ENCODE results near the gene EIF4E1B.

The EIF4E1B gene

DNA sequence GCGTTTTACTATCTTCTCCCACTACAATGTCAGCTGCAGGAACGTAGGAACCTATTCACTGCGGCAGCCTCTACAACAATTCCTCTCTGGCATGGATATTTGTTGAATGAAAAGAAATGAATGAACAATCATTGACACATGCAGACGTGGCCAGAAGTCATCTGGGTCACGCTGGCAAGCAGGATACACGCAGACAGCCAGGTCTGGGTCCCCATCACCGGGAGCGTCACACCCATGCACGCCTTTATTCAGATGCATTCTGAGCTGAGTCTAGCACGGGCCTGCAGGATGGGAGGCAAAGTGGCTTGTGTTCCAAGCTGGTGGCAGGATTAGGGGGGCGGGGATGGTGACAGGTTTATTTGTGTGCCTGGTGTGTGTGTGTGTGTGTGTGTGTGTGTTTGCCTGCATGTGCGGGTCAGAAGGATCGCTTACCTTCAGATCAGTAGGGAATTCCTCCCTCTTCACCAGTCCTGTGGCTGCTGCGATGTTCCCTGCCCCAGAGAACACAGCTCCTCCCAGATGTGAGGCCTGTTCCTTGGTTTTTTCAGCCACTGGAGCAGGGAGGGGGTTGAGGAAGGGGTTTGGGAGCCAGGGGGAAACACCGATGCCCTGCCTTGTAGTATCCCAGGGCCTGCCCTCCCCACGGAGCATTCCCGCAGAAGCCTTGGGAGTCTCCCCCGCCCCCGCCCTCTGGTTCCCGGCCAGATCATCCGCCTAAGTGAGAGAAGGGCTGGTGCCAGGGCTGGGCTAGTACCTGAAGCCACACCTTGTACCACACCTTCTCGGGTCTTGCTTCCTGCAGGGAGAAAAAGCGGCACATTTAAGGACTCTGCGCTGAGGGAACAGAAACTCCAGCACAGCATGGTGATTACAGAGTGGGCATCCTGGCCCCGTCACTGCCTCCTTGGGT, 4.3 kb upstream of the EIF4E1B start:
- DNase-seq (ENCODE audit: low read depth in 3 of 3, low spot score in 1 of 3), result no peak

DNA sequence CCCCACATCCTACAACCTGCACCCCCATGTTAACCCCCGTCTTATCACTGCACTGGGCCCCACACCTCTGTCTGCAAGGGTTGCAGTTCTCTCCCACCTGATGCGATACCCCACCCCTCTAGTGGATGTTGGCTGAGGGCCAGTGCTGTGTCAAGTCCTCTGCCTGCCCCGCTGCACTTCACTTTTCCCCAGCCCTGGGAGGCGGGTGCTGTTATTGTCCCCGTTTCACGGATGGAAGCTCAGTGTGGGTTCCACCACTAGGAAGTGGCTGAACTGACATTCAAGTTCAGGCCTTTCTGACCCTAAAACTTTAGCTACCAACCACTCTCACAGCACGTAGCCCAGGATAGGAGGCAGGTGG, 3.6 kb upstream of the EIF4E1B start:
- DNase-seq (ENCODE audit: low read depth in 3 of 3, low spot score in 1 of 3), result no peak

DNA sequence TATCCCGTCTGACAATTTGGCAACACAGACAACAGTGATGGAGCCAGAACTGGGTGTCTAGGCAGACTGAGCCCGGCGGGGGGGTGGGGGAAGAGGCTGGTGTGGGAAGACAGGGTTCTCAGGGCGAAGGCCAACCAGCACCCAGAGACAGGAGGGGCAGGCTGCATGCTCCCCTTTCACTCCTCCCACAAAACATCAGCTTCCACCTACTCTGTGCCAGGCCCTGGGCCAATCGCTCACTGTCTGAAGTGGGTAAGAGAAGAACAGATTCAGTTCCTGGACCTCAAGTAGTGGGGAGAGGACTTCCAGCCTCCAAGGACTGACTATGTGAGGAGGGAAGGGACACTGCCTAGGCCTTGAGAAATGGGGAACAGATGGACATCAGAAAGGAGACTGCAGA, 2.9 kb upstream of the EIF4E1B start:
- DNase-seq (ENCODE audit: low read depth in 3 of 3, low spot score in 1 of 3), result no peak

DNA sequence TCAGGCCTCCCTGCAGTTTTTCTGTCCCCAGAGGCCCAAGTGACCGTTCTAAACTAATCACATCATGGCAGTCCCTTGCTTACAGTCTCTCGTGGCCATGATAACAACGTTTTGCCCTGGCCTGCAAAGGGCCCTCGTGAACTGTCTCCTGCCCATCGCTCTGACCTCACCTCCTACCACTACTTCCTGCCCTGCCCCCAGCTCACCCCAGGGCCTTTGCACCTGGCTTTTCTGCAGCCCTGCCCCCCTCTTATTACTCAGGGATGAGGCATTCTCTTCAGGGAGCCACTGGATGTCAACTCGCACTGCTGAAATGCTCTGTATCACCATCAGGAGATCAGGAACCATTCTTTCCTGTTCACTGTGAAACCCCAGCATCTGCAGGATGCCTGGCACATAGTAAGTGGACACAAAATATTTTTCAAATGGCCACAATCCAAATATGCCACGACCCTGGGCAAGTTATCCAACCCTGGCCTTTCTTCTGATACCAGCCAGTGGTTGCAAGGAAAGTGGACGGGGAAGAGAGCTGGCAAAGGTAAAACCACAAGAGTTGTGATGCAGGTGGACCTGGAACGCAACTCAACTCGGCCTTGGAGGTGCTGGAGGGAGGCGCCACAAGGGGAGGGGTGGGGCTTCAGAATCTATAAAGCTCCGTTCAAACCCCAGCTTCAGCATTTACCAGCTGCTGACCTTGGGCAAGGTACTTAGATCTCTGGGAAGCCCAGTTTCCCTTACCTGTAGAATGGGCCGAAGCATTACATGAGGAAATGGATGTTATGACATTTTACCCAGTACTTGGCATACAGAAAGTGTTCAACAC, 1.9 kb upstream of the EIF4E1B start:
- no peak for DNase-seq (ENCODE audit: low read depth in 3 of 3, low spot score in 1 of 3)

DNA sequence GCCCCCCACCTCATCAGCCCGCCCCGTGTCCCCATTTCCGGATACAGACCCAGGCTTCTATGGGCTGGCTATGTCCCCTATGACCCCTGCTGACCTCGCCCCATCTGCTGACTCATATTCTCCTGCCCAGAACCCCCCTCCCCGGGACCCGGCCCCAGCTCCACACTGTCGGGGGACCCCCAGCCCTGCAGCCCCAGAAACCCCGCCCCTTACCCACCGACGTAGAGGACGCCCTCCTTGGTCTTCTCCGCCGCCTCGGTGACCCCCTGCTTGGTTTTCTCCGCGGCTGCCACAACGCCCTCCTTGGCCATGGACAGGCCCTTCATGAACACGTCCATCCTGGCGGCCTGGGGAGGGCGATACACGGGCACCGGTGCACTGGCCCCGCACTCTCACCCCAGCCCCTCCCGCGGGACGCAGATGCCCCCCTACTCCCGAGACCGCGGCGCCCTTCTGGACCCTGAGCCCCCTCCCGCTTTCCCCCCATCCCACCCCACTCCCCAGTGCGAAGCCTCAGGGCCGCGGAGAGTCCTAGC, 1.1 kb upstream of the EIF4E1B start:
- DNase-seq (ENCODE audit: low read depth in 3 of 3, low spot score in 1 of 3), result no peak

DNA sequence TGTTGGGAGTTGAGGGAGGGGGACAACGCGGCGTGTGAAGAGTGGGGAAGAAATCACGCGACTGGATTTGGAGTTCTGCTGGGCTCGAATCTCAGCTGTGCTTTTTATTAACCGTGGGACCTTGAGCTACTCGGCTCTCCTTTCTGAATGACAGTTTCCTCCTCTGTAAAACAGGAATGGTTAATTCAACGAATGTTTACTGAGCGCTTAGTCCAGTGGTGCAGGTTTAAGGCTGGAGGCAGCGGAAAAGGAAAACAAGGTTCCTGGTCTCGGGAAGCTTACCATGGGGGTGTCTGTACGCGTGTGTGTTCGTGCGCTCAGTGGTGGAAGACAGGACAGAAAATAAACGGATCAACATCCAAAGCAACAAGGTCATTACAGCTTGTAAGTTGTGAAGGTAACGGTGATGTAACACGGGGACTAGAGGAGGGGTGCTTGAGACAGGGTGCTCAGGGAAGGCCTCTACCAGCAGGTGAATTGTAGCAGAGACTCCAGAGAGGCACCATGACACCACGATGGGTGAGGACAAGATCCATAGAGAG, 277 bp downstream of the EIF4E1B start:
- no peak for DNase-seq (ENCODE audit: low read depth in 3 of 3, low spot score in 1 of 3)

DNA sequence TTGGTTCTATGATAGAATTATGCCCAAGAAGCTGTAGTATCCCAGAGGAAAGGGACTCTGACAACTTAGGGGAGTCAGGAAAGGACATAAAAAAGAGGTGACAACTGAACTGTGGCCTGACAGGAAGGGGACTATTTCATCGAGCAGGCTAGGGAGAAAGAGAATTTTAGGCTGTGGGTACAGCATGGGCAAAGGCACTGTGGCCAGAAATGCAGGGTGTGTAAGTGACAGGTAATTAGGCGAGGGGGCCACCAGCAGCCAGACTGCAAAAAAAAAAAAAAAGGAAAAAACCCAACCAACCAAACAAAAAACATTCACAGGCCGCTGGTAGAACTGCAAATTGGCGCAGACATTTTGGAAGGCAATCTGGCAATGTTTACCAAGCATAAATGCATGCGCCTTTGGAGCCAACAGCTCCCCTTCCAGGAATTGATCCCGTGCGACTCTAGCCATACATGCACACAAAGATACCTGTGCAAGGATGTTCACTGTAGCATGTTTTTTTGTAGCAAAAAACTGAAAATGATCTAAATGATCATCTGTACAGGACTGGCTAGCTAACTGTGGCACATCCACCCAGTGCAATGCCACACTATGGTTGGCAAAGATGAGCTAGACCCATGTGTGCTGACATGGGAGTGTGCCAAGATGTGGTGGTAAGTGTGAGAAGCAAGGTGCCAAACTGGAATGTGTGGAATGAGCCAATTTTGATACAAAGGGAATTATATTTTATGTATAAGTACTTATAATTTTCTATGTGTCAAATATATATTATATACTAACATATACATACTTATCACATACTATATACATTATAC, 1.1 kb downstream of the EIF4E1B start:
- DNase-seq (ENCODE audit: low read depth in 3 of 3, low spot score in 1 of 3), result no peak

DNA sequence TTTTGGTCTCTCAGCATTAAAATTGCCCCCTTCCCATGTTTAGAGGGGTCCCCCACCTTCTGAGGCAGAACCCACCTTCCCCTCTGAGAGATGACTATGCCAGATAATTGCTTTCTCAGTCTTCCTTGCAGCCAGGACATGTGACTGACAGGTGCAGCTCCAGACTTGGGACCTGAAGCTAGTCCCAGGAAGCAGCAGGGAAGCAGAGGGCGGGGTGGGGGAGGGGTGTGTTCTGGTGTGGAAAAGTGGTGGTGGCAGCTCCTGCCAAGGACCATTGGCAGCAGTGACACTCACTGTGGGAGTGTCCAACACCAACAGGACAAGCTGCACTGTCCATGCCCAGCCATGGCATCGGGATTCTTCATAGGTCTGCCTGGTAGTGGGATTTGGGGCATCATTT, 2.3 kb downstream of the EIF4E1B start:
- DNase-seq (ENCODE audit: low read depth in 3 of 3, low spot score in 1 of 3), result no peak

DNA sequence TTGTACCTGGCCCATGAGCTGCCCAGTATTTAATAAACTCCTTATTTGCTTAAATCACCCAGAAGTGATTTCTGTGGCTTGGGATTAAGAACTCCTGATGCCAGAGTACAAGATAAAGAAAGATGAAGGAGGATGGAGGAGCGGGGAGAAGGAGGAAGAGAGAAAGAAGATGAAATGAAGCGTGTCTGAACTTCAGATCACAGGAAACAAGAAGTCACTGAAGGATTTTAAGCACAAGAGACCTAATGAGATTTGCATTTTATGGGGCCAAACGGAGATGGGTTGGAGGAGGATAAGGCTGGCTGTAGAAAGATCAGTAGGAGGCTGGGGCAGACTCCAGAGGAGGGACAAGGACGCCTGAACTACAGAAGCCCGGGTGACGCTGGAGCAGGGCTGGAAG, 3.1 kb downstream of the EIF4E1B start:
- DNase-seq (ENCODE audit: low read depth in 3 of 3, low spot score in 1 of 3), result no peak

DNA sequence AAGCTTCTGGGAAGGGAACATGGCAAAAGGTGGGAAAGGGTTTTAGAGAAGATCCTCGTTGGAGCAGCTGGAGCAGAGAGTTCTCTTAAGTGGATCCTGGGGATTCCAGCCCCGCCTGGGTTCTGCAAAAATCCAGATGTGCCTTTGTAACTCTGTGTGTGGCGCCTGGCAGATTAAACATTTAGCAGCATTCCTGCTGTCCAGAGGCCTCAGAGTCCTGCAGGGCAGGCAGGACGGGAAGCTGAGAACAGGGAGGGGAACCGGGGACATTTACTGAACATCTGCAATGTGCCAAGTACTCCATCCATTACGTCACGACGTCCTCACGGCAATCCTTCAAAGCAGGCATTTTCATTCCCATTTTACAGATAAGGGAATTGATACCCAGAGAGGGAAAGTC, 6.0 kb downstream of the EIF4E1B start:
- no peak for DNase-seq (ENCODE audit: low read depth in 3 of 3, low spot score in 1 of 3)

DNA sequence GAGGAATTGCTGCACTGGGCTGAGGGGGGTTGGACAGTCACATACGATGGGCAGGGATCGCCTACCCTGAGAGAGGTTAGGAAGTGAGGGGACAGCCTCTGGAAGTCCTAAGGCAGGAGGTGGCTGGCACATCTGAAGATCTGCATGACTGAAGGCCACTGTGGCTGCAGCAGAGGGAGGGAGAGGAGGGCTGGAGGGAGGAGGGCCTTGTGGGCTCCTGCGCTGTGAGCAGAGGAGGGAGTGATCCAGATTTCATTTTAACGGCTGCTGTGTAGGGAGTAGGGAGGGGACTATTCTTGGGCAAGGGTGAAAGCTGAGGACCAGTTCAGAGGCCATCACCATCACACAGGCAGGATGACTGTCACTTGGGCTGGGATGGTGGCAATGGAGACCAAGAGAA, 7.1 kb downstream of the EIF4E1B start:
- DNase-seq (ENCODE audit: low read depth in 3 of 3, low spot score in 1 of 3), result no peak

DNA sequence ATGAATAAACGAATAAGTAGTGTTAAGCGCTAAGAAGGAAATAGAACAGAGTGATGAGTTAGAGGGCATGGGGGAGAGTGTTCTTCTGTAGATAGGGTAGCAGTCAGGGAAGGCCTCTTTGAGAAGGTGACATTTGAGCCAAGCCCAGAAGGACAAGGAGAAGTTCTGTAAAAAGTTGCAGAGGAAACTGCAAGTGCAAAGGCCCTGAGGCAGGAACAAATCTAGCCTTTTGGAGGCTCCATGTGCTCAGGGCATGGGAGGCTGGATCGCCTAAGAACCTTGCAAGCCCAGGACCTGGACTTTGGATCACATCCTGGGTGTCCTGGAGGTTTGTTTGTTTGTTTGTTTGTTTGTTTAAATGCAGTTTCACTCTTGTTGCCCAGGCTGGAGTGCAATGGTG, 8.0 kb downstream of the EIF4E1B start:
- DNase-seq (ENCODE audit: low read depth in 3 of 3, low spot score in 1 of 3), result no peak

DNA sequence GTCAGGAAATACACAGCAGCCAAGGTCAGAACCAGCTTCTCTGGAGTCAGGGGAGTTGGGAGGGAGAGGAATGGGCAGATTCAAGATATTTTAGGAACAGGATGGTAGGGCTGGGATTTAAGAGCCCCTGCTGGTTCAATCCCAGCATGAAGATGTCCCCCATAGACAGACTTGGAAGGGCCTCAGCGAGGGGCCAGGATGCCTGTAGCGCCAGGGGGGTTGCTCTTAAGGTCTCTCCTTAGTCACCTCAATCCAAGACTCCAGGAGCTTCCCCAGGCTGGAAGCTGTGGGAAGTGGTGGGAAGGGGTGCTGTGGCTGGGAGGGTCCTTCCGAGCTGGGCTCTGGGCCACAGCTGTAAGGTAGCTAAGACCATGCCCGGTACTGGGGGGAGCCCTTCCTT, 8.7 kb downstream of the EIF4E1B start:
- no peak for DNase-seq (ENCODE audit: low read depth in 3 of 3, low spot score in 1 of 3)

DNA sequence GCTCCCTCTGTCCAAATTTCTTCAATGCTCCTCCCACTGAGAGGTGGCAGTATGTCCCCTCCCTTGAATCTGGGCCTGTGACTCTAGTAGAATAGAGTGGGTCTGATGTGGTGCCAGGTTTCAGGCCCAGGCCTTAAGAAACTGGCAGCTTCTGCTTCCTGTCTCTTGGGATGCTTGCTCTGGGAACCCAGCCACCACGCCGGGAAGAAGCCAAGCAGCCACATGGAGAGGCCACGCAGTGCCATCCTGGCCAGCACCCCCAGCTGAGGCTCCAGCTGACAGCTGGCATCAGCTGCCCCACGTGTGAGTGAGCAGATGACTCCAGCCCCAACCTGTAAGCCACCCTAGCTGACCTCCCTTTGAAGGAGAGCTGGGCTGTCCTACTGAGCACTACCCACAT, 9.5 kb downstream of the EIF4E1B start:
- DNase-seq (ENCODE audit: low read depth in 3 of 3, low spot score in 1 of 3), result no peak

DNA sequence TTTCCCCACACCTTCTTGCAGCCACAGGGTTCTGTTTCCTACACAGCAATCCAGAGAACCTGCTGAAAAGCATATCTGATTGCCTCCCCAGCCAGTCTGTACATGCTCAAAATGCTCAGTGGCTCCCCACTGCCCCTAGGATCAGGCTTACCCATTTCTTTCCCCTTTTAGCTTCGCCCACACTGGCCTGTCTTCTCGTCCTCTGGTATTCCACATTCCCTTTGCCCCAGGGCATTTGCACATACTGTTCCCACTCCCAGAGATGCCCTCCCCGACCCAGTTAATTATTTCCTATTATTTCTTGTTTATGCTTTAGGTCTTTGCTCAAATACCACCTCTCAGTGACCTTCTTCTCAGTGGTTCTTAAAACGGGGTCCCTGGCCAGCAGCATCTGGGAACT, 10.1 kb downstream of the EIF4E1B start:
- no peak for DNase-seq (ENCODE audit: low read depth in 3 of 3, low spot score in 1 of 3)

DNA sequence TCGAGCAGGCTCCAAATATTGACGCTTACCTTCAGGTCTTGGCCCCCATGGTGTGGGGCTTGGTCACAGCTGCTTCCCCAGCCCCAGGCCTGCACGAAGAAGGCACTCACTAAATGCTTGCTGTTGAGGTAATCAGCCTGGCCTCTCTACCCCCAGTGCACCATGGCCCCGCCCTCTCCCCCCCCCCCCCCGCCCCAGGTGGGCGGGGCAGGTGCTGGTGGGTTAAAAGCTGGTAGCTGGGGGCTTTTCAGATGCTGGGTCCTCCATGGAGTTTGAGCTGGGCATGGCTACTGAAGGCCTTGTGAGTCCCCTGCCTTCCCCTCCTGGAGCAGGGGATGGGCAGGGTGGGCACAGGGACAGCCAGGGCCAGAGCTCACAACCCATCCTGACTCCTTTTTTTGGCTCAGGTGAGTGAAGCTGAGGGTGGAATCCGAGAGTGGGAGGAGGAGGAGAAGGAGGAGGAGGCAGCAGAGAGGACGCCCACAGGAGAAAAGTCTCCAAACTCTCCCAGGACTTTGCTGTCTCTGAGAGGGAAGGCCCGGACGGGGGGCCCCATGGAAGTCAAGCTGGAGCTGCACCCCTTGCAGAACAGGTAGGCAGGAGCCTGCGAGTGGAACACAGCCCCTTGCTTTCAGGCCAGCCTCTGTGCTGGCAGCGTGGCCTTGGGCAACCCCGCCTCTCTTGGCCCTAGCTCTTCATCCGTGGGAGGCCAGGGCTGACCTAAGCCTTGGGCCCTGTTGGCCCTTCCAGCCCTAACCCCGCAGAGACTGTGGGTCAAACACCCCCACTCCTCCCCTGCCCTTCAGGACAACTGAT, 12.4 kb downstream of the EIF4E1B start:
- no peak for DNase-seq (ENCODE audit: low read depth in 3 of 3, low spot score in 1 of 3)

DNA sequence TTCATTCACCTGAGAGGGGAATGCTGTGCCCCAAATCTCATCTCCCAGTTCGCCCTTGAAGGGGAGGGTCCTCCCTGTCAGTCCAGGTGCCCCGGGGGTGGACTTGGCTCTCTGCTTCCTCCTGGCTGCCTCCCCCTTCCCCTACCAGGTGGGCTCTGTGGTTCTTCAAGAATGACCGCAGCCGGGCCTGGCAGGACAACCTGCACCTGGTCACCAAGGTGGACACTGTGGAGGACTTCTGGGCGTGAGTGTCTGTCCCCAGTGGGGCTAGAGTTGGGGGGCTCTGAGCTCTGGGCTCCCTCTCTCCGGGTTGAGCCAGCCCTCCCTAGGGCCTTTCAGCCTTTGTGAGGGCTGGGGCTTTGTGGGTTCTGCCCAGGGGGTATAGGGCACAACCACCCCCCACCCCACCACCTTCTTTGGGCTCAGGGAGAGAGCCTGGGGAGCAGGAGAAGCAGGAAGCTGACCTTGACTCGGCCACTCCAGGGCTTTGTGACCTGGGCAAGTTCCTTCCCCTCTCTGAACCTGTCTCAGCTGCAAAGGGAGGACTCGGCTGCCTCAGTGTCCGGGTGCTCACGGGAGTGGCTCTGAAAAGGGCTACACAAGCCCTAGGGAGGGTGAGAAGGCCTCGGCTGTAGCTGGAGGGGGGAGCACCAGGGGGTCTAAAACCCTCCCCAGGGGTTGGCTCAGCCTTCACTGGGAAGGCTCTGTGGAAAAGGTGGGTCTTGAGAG, 13.2 kb downstream of the EIF4E1B start:
- no peak for DNase-seq (ENCODE audit: low read depth in 3 of 3, low spot score in 1 of 3)

DNA sequence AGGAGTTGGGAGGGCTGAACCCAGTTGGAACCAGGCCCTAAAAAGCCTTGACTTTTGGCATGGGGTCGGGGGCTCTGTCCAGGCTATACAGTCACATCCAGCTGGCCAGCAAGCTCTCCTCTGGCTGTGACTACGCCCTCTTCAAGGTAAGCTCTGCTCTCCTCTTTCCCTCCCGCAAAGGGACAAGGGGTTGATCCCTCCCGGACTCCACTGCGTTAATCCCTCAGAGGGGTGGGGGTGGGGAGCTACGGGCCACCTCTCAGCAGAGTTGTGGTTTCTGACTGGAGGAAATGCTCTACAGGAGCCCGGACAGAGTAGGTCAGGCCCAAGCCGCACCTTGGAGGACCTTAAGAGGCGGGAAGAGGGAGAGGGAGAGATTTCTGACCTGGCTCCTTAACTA, 13.8 kb downstream of the EIF4E1B start:
- DNase-seq (ENCODE audit: low read depth in 3 of 3, low spot score in 1 of 3), result no peak

DNA sequence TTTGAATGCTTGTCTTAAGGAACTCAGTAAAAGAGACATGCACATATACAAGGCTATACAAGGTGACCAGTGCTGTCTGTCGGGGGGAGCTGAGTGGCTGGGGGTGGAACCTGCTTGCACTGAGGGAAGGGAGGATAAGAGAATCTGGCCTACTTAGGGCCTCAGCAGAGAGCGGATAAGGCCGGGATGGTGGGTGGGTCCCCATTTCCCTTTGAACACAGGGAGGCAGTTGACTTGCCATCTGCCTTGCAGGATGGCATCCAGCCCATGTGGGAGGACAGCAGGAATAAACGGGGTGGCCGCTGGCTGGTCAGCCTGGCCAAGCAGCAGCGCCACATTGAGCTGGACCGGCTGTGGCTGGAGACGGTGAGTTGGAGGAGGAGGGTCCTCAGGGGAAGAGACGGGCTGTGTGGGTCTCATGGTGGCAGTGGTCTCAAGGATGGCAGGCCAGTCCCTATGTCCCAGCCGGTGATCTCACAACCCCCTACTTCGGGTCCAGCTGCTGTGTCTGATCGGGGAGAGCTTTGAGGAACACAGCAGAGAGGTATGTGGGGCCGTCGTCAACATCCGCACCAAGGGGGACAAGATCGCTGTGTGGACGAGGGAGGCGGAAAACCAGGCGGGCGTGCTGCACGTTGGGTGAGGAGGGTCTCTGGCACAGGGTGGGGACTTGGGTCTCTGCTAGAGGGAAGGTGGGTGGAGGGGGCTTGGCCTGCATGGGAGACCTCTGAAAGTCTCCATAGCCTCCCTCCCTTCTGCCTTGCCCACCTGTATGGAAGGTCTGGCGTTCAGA, 14.6 kb downstream of the EIF4E1B start:
- no peak for DNase-seq (ENCODE audit: low read depth in 3 of 3, low spot score in 1 of 3)
